Chondrocyte (in vitro differentiated cells): ENCODE results near the gene DLG2. TPM values are rescaled to one million over a fixed set of nuclear protein-coding genes. Genes with fewer than 3 reads are reported as not detected.

Experiments used
- DNase-seq: peaks from one replicate; pipeline ENCODE4 v3.0.0; 2021; ENCODE audit warnings: mixed read lengths, low spot score
- H3K27ac Mint-ChIP-seq: one replicate; pipeline ENCODE4 v1.8.0; 2021; ENCODE audit warnings: mild to moderate bottlenecking, moderate library complexity, mixed read lengths; ENCODE audit not compliant: unreplicated experiment
- H3K27me3 Mint-ChIP-seq: 2 replicates; pipeline ENCODE4 v1.8.0; 2021; ENCODE audit warnings: low read depth, mixed read lengths
- H3K36me3 Mint-ChIP-seq: 2 replicates; pipeline ENCODE4 v1.8.0; 2021; ENCODE audit warnings: low read depth, mixed read lengths
- H3K4me1 Mint-ChIP-seq: 2 replicates; pipeline ENCODE4 v1.8.0; 2021; ENCODE audit warnings: low read depth, mild to moderate bottlenecking, mixed read lengths
- H3K4me3 Mint-ChIP-seq: one replicate; pipeline ENCODE4 v1.8.0; 2021; ENCODE audit warnings: mild to moderate bottlenecking, moderate library complexity, mixed read lengths; ENCODE audit not compliant: unreplicated experiment
- H3K9me3 Mint-ChIP-seq: 2 replicates; pipeline ENCODE4 v1.8.0; 2021; ENCODE audit warnings: low read depth, mixed read lengths
- CTCF ChIP-seq: fragments of 200-600 bp; sonication (generic); IDR thresholded peaks from 2 replicates; pipeline ENCODE4 v1.5.0; 2021; ENCODE audit warnings: antibody characterized with exemption, mild to moderate bottlenecking, moderate library complexity
- total RNA-seq: library from RNA; stranded (reverse); gene quantifications from 3 replicates; pipeline ENCODE4 v1.2.1, GENCODE V29; 2021

The DLG2 gene
- total RNA-seq, 1 donor from 2014 or later = 1.3 TPM

GRCh38 chr11:84264066-84264465, 1363.1 kb downstream of the DLG2 start:
- H3K9me3 Mint-ChIP-seq = no peaks in the 10 kb centered on the region
- no peak overlapping the region for H3K4me3 Mint-ChIP-seq
- DNase-seq = no peak
- no peaks in the 10 kb centered on the region for H3K4me1 Mint-ChIP-seq
- no peaks in the 10 kb centered on the region for H3K36me3 Mint-ChIP-seq
- H3K27ac Mint-ChIP-seq = no peak overlapping the region
- no peak for TF ChIP-seq CTCF
- peaks cover 7% of the 10 kb centered on the region for H3K27me3 Mint-ChIP-seq

GRCh38 chr11:84261707-84262106, 1365.4 kb downstream of the DLG2 start:
- Mint-ChIP-seq H3K36me3 (no peaks in the 10 kb centered on the region), H3K27ac (no peak overlapping the region), H3K4me3 (no peak overlapping the region), H3K27me3 (peaks cover 3% of the 10 kb centered on the region), H3K9me3 (no peaks in the 10 kb centered on the region), H3K4me1 (no peaks in the 10 kb centered on the region)
- DNase-seq = no peak
- no peak for TF ChIP-seq CTCF

- Mint-ChIP-seq H3K4me3 (no peak overlapping the region), H3K4me1 (no peaks in the 10 kb centered on the region), H3K27ac (no peak overlapping the region), H3K27me3 (peaks cover 3% of the 10 kb centered on the region), H3K36me3 (no peaks in the 10 kb centered on the region), H3K9me3 (no peaks in the 10 kb centered on the region)
- TF ChIP-seq CTCF = no peak
- no peak for DNase-seq
Measured at GRCh38 chr11:84260862-84261261, 1366.3 kb downstream of the DLG2 start.

GRCh38 chr11:84256618-84257017, 1370.5 kb downstream of the DLG2 start:
- TF ChIP-seq CTCF = no peak
- Mint-ChIP-seq H3K36me3 (no peaks in the 10 kb centered on the region), H3K9me3 (no peaks in the 10 kb centered on the region), H3K4me1 (no peaks in the 10 kb centered on the region), H3K4me3 (no peak overlapping the region), H3K27me3 (peaks cover 1% of the 10 kb centered on the region), H3K27ac (no peak overlapping the region)
- DNase-seq = no peak

GRCh38 chr11:84255483-84255882, 1371.7 kb downstream of the DLG2 start:
- no peak for TF ChIP-seq CTCF
- Mint-ChIP-seq H3K27ac (no peak overlapping the region), H3K4me1 (no peaks in the 10 kb centered on the region), H3K27me3 (peaks cover 1% of the 10 kb centered on the region), H3K9me3 (no peaks in the 10 kb centered on the region), H3K4me3 (no peak overlapping the region), H3K36me3 (no peaks in the 10 kb centered on the region)
- DNase-seq = no peak
